ENCODE data around the gene MON2.

The MON2 gene

DNA sequence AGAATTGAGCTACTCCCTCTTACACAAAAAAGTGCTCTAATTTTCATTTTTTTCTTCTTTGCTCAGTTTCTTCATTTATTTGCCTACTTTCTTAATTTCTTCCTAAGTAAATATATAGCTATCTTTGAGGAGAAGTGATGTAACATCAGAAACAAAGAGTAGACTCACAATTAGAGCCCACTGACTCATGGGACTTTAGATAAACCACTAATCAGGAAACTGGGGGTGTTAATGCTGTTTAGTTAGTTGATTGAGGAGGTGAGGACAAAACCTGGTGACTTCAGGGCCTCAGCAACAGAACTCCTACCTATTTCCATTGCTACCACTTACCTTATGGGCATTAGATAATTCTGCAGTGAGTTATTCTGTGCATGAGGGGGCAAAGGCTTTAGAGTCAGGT lies 151.7 kb downstream of the MON2 start:
- no peak for DNase-seq

DNA sequence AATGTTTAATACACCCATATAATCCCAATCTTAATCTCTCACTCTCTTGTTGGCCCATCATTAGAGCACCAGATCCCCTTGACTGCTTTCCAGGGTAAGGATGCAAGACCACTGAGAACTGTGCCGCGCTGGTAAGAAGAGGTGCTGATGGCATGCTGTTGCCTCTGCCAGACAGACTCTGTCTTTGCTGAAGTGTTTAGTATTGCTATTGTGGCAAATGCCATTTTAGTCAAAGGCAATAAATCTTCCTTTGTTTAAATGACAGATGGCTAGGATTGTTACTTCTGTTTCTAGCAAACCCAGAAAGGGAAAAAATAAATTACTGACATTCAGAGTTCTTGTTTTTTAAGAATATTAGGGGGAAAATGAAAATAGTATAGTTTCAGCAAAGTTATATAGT lies 152.3 kb downstream of the MON2 start:
- peak; percentile 41 for DNase-seq

DNA sequence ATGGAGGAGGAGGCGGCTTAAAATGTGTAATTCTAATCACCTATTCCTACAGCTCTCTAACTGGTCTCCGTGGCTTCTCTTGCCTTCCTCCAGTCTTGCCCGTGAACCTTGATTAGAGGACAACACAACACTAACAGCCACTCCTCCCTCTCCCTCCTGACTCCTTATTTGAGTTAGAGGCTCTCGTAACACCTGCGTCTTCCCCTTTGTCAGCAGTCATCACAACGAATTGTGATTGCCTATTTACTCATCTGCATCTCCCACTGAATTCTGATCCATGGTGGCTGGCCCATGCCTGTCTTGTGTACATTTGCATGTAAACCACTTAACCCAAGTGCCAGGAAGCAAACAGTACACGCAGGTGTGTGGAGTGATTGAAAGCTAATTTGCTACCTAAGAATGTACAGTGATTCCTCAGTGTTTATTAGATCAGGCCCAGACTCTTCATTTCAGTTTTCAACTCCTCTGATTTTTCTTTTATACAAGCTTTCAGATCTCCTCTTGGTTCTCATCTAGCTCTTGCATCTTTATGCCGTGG lies 154.5 kb downstream of the MON2 start:
- DNase-seq: peak; percentile 81

DNA sequence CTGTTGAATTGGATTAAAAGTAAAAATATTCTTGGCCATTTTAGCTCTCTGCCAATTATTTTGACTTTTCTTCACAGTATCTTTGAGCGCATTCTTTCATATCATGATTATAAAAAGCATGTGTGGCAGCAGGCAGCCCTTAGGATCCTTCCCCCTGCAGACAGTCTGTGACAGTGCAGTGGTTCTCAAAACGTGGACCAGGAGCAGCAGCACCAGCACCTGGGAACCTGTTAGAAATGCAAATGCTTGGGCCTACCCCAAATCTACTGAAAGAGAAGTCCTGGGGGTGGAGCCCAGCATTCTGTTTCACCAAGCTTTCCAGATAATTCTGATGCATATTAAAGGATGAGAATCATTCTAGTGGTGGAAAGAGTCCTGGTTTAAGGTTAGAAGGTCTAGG lies 155.6 kb downstream of the MON2 start:
- DNase-seq: no peak

DNA sequence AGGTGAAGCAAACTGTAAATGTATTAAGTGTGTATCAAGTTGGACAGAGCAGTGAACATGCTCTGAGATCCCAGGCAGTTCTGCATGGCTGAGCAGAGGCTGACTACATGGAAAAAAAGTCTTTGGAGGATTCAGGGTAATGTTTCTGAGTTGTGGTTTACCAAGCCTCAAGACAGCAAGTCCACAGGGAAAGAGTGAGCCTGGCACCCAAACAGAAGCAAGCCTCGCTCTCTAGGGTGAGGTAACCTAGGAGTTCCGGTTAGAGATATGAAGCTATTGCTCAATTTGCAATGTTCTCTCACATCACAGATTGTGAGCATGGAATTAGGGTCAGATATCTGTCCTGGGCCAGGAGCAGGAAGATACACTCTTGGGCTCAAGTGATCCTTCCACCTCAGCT lies 158.6 kb downstream of the MON2 start:
- no peak for DNase-seq

DNA sequence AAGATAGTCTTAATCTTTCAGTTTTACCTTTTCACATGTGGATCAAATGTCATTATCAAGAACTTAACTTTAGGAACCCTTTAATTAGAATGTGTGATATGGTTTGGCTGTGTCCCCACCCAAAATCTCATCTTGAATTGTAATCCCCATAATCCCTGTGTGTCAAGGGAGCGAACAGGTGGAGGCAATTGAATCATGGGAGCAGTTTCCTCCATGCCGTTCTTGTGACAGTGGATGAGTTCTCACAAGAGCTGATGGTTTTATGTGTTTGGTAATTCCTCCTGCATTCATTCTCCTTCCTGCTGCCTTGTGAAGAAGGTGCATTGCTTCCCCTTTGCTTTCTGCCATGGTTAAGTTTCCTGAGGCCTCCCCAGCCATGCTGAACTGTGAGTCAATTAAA lies 160.6 kb downstream of the MON2 start:
- DNase-seq: no peak

DNA sequence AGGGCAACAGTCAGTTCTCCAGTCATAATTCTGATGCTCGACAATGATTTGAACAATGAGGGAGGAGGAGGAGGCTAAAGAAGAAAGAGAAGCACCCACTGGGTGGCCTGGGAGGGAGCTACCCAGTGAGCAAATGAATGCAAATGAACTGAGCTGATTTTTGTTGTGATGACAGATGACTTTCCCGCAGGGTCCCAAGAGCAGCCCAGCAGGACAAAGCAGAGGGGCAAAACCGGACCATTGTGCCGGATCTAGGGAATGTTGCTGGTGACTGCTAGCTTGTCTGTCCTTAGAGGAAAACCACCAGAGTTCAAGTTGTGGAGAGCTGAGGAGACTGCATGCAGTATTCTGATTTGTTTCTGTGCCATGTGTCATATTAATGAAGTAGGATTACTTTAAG lies 162.8 kb downstream of the MON2 start:
- no peak for DNase-seq

DNA sequence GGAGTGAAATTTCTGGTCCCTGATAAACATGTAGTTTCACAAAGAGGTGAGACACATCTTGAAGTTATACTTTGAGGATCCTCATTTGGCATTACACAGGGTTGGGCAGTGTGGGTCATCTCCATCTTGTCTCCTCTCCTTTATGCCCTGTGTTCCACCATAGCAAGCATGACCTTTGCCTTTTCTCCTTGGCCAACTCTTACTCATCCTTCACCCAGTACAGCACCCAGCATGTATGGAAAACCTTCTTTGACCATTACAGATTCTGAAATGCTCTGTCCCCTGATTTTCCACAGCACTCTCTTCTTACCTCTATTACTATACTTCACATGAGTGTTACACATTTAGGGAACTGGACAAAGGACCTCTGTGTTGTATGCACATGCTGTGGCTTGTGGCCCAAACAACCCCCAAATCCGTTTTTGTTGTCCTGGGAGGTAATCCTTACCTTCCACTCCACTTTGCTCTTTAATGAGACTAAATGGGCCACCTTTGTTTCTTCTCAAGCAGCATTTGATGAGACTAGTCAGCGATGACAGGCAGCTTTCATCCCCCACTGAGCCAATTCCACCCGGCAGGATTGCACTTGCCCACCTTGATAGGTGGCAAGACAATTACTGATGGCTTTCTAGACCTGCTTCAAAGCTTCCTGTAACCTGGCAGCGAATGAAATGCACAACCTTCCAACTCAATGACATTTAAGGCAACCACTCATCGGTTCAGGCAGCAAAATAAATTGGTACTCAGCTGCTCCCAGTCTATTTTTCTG lies 163.5 kb downstream of the MON2 start:
- DNase-seq: no peak

DNA sequence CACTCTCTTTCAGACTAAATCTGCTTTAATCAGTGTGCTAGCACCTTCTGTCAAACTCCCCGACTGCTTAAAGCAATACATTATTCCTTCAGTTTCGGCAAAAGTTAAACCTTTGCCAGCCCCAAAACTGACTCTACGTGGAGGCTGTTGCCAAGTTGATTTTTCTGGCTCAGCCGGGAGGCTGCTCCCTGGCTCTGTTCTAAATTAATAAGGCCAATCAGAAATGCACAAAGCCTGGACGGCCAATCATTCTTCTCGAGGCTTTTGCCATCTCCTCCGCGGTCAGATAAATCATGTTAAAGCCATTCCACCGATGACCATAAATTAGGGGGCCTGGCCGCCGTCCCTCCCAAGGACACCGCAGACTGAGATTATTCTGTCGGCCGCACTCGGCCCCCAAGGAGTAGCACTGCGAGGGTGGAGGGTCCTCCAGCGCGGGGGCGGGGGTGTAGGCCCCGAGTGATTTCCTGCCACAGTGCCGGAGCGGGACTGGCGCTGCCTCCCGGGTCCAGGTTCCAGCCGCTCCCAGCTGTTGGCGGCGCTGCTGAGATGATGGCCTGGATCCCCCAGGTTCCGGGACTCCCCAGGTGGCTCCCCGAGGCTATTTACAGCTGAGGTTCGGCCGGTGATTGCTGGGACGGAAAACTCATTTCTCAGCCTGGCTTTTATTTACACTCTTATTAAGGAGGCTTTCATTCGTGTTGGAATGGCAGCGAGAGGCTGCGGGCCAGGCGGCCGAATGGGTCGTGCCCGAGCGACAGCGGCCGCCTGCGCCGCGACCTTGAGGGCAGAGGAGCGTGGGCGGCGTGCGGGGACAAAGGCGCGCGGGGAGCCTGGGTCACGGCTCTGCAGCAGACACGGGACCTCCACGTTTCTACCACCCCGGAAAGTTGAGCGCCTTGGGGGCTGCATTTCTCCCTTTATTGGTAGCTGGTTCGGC lies 165.1 kb downstream of the MON2 start:
- peak; percentile 43 for DNase-seq

DNA sequence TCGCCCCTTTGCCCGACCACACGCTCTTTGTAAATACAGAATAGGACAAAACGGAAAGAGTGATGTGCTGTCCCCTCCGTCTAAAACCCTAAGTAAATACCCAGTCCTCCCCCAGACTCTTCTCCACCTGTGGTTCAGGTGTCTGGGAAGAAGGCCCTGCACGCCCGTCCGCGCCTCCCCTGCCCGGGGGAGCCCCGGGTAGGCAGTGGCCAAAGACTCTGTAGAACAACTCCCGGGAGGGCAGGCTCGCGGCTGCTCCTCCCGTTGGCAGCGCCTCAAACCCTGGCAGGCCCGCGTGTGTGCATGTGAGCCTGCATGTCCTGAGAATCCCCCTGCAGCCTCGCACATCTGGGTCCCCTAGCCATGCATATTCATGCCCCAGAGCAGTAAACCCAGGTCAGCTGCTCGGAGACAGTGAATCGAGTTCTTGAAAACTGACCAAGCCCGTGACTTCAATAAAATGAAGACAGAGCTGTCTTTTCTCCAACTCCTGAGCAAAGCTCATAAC lies 165.8 kb downstream of the MON2 start:
- no peak for DNase-seq

DNA sequence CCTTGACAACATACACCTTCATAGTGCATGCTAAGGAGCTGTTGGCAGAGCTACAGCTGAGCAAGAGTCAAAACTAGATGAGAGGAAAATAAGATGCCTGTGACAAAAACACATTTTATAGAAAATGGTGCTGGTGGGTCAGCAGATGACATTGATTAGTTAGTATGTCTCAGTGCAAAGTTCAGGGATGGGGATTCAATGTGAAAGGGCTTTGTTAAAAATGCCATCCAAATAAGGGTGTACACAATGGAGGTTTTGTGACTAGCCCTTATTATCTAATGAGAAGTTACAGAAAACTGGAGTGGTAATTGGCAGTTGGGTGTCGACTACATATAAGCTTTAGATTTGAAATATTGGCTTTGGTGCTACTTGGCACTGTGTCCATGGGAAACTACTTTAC lies 169.0 kb downstream of the MON2 start:
- no peak for DNase-seq

DNA sequence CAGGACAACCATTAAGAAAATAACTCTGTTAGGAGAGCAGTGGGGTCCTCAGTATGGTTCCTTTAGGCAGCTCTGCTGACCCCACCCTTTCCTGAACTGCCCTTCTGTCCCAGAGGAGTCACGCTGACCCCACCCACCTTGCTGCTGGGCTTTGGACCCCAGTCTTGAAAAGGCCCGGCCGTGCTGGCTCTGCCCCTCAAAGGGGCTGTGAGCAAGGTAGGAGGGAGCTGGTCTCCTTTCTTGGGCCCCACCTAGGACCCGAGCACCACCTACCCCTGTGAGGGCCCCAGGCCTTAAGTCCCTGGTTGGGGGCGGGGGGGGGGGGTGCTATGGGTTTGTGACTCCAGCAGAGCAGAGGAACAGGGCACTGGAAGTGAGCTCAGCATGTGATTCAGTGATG lies 171.1 kb downstream of the MON2 start:
- no peak for DNase-seq

DNA sequence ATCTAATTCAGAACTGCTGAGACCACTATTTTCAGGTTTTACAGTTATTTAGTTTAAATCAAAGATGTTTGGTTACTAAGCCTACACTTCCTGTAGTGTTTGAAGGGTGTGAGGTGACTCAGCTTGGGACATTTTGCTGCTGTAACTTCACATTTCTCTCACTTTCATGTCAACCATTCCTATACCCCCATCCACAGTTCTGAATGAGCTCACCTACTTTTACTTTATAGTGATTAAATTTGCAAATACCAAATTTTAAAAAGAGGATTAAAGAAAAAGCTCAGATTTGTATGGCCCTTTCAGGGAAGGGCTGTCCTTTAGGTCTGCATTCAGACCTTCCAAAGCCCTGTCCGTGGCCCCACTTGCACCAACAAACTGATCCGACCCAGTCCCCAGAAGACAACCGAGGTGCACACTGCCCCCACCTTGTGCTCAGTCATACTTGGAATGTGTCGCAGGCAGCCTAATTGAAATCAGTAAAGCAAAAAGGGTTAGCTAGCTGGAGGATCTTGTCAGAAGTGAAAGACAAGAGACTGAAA lies 174.4 kb downstream of the MON2 start:
- DNase-seq: no peak

DNA sequence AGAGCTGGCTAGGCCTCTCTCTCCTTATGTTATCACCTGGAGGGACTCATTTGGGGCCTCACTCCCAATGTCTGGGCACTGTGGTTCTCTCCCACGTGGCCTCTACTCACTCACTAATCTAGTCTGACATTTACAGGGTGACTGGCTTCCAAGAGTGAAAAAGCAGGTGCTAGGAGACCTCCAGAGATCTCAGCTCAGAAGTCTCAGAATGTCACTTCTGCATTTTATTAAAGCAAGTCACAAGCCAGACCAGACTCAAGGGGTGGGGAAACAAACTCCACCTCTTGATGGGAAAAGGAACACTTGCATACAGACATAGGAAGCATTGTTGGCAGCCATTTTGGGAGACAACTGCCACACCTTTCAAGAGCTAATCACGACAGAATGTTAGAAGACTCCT lies 175.9 kb downstream of the MON2 start:
- no peak for DNase-seq

DNA sequence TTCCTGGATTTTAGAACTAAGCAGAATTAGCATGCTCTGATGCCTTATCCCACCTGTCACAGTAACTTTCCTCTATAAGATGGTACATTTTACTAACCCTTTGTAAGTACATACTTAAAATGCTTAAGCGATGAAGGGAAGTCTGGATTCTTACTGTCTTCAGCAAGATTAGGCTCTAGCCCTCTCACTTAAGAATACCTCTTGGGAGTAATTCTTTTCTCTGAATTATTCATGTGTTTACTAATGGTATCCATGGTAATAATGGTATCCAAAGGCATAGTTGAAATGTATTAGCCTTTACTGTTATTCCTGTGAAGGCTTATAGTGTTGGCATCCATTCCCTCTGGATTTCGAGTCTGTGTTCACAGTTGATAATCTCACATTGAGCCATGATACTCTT lies 176.9 kb downstream of the MON2 start:
- no peak for DNase-seq

DNA sequence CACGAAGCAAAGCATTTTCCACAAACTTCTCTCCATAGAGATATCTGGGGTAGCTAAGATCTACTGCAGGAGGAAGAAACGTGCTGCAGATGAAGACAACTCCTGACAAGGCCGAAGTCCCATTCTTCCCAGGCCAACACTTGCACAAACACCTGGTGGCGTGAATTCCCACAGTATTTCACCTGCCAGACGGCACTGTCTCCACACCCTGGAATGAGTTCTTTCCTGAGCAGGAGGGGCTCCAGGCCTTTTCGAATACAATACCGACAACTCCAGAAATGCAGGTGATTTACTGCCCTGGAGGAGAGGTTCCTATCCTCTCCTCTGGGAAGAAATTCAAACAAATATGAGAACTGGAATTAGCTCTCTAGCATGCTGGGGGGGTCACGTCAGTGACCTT lies 179.9 kb downstream of the MON2 start:
- no peak for DNase-seq

DNA sequence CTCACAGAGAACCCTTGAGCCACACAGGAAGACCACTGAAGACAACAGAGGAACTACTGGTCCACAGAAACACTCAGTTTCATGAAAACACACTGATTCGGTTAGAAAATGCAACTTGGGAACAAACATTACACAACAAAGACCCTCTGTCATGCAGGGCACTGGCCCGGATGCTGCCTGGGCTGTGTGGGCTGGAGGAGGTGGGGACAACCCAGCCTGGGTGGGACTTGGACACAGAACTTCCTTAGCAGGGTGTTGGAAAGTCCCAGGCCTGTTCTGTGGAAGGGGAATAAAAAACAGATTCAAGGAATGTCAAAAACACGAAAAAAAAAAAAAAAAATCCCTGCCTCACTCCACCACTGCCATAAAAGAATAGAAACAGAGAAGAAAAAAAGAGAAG lies 181.0 kb downstream of the MON2 start:
- no peak for DNase-seq

DNA sequence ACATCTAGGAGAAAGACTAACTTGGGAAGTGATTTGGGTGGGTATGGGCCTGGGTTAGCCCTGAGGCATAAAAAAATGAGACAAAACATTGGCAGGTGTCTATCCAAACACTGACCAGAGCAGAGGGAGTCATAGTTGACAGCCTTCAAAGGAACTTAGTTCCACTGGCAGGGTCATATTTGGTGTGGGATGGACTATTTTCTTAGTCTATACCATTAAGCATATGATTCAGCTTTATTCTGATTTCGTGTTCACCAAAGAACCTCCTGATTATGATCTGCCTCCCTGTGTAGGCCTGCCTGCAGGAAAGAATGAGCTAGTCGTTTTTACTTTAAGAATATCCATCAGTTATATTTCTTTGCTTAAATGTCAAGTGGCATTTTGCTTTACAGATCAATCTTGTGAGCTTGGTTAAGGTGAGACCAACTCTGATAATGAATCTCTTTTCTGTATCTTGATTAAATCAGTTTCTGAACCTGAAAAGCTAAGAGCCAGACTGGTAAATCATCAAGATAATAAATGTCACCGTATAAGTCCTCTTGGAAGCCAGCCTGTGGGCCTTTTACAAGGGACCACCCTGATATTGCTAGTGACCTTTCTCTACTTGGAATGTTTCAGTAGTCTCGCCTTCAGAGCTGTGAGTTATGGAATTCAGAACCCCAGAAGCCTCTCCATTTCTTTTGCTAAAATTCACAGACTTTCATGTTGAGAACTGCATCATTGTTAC lies 182.9 kb downstream of the MON2 start:
- no peak for DNase-seq

All from DMS153 (cell line).